Keratinocyte (primary cell): ENCODE measurements around the gene PLAAT2. TPM values are rescaled to one million over a fixed set of nuclear protein-coding genes. Genes with fewer than 3 reads are reported as not detected.

ENCODE experiments used
- DNase-seq: peaks from one replicate; pipeline ENCODE4 v3.0.0-alpha.2; 2011; ENCODE audit warnings: low read depth, missing footprints, low spot score
- FAIRE-seq: peaks from 2 replicates; lab custom pipeline; 2011; peaks lifted over from hg19 to GRCh38; lab: Jason Lieb, UNC
- H2AFZ ChIP-seq: 2 replicates; pipeline ENCODE4 v1.6.0; 2012; ENCODE audit warnings: low read length, control low read depth, inconsistent platforms; ENCODE audit not compliant: control insufficient read depth
- H3K27ac ChIP-seq: 2 replicates; pipeline ENCODE4 v1.5.1; 2011; ENCODE audit warnings: low read length; ENCODE audit not compliant: control insufficient read depth, insufficient read depth
- H3K27me3 ChIP-seq: 3 replicates; pipeline ENCODE4 v1.6.0; 2011; ENCODE audit warnings: low read length; ENCODE audit not compliant: control insufficient read depth, insufficient read depth; ENCODE audit errors: extremely low read depth
- H3K36me3 ChIP-seq, 2 experiments: 2 replicates in 1 of 2; 3 replicates in 1 of 2; pipeline ENCODE4 v1.5.1; 2011; ENCODE audit warnings: low read length in 2 of 2, mild to moderate bottlenecking in 1 of 2; ENCODE audit not compliant: control insufficient read depth in 2 of 2, insufficient read depth in 2 of 2; ENCODE audit errors: extremely low read depth in 1 of 2
- H3K4me1 ChIP-seq: 3 replicates; pipeline ENCODE4 v1.5.1; 2011; ENCODE audit warnings: low read length; ENCODE audit not compliant: control insufficient read depth, insufficient read depth; ENCODE audit errors: extremely low read depth
- H3K4me2 ChIP-seq: 3 replicates; pipeline ENCODE4 v1.6.0; 2011; ENCODE audit warnings: low read depth, low read length; ENCODE audit not compliant: control insufficient read depth, insufficient read depth; ENCODE audit errors: extremely low read depth
- H3K4me3 ChIP-seq, 3 experiments: fragments of 200-600 bp in 1 of 3; sonication (generic) in 1 of 3; 2 replicates in 2 of 3; 3 replicates in 1 of 3; pipeline ENCODE4 v1.5.1; 2011 to 2016; ENCODE audit warnings: low read length in 3 of 3, mild to moderate bottlenecking in 3 of 3, control low read depth in 2 of 3, inconsistent platforms in 1 of 3, low read depth in 1 of 3, mixed read lengths in 1 of 3, mixed run types in 1 of 3, moderate library complexity in 1 of 3; ENCODE audit not compliant: control insufficient read depth in 2 of 3, insufficient read depth in 2 of 3; ENCODE audit errors: extremely low read depth in 1 of 3
- H3K79me2 ChIP-seq: 2 replicates; pipeline ENCODE4 v1.6.0; 2012; ENCODE audit warnings: low read length; ENCODE audit not compliant: control insufficient read depth, insufficient read depth
- H3K9ac ChIP-seq: 3 replicates; pipeline ENCODE4 v1.6.0; 2011; ENCODE audit warnings: low read length; ENCODE audit not compliant: control insufficient read depth, insufficient read depth; ENCODE audit errors: extremely low read depth
- H3K9me1 ChIP-seq: 3 replicates; pipeline ENCODE4 v1.6.0; 2011; ENCODE audit warnings: low read length; ENCODE audit not compliant: control insufficient read depth, insufficient read depth; ENCODE audit errors: extremely low read depth
- H3K9me3 ChIP-seq: 2 replicates; pipeline ENCODE4 v1.5.1; 2012; ENCODE audit warnings: low read depth, low read length; ENCODE audit not compliant: control insufficient read depth
- H4K20me1 ChIP-seq: 3 replicates; pipeline ENCODE4 v1.6.0; 2011; ENCODE audit warnings: low read length; ENCODE audit not compliant: control insufficient read depth, insufficient read depth; ENCODE audit errors: extremely low read depth
- EZH2 ChIP-seq: IDR thresholded peaks from one replicate; pipeline ENCODE4 v1.6.1; 2012; ENCODE audit warnings: inconsistent platforms, mild to moderate bottlenecking, low read length, moderate library complexity
- dilution Hi-C: fragments of 300-500 bp; cut with MboI; formaldehyde crosslinking; loops from one replicate; pipeline ENCODE4 v1.7.0; 2020; ENCODE audit warnings: low sequenced_read_pairs; ENCODE audit not compliant: extremely low pct_ligation_motif_present
- polyA plus RNA-seq, 5 experiments: library from polyadenylated mRNA; depleted of rRNA in 3 of 5; stranded (reverse) in 3 of 5; stranded (forward) in 1 of 5; unstranded in 1 of 5; fragments of >200 nt; gene quantifications; 1 replicate in 1 of 5; 2 replicates in 3 of 5; 3 replicates in 1 of 5; pipeline versions ENCODE4 v1.2.1 to v1.2.3, GENCODE V29; 2011 to 2012; ENCODE audit warnings: missing spikeins in 2 of 5, low read depth in 1 of 5, low replicate concordance in 1 of 5
- TF ChIP-seq, protein P1 (sequence below), 3 experiments: IDR thresholded peaks in 1 of 3; conservative IDR thresholded peaks in 1 of 3; optimal IDR thresholded peaks in 1 of 3; 2 replicates in 2 of 3; 3 replicates in 1 of 3; pipeline versions ENCODE3 to v1.5.1; 2011; ENCODE audit warnings: low read length in 3 of 3, mild to moderate bottlenecking in 3 of 3, moderate library complexity in 2 of 3, control low read depth in 1 of 3, inconsistent platforms in 1 of 3; ENCODE audit not compliant: insufficient read depth in 2 of 3; ENCODE audit errors: extremely low read depth in 1 of 3

Gene PLAAT2
- polyA plus RNA-seq, 1 donor (not counting 4 experiments of a cell fraction or from before 2014, with no cell fraction given): 0.29 TPM

DNA sequence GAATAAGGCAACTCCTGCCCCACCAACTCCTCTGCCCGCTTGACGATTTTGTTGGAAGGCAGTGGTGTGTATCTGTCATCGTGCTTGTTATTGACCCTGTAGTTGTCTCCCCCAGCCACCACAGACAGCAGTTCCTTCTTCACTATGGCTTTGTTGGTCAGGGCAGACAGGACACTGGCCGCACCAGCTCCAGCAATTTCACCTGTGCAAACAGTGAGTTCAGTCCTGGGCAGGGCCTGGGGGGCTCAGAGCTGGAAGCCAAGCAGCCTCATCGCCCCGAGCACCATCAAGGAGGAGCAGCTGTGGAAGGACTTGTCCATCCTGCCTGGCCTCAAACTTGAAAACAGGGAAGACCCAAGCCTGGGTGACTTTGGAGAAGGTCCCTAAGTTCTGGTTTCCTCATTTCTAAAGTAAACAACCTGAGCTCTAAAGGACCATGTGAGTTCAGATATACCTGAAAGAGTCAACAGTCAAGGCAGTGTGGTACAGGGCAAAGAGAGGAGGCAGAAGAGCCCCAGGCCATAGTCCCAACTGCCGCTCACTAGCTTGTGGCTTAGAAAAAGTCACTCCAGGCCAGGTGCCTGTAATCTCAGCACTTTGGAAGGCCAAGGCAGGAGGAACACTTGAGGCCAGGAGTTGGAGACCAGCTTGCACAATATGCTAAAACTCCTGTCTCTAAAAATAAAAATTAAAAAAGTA, 4.6 kb downstream of the PLAAT2 start:
- Histone ChIP-seq H3K4me3 (no peak overlapping the region), H3K9ac (no peak overlapping the region), H3K79me2 (no peaks in the 10 kb centered on the region), H3K27me3 (no peaks in the 10 kb centered on the region), H3K4me2 (no peak overlapping the region), H3K9me3 (no peaks in the 10 kb centered on the region), H3K9me1 (no peaks in the 10 kb centered on the region), H2AFZ (no peak overlapping the region), H3K36me3 (no peaks in the 10 kb centered on the region), H3K27ac (no peak overlapping the region), H3K4me1 (peaks cover 11% of the 10 kb centered on the region), H4K20me1 (no peaks in the 10 kb centered on the region)
- DNase-seq (no peak), FAIRE-seq (no peak)
- TF ChIP-seq, protein P1, sequence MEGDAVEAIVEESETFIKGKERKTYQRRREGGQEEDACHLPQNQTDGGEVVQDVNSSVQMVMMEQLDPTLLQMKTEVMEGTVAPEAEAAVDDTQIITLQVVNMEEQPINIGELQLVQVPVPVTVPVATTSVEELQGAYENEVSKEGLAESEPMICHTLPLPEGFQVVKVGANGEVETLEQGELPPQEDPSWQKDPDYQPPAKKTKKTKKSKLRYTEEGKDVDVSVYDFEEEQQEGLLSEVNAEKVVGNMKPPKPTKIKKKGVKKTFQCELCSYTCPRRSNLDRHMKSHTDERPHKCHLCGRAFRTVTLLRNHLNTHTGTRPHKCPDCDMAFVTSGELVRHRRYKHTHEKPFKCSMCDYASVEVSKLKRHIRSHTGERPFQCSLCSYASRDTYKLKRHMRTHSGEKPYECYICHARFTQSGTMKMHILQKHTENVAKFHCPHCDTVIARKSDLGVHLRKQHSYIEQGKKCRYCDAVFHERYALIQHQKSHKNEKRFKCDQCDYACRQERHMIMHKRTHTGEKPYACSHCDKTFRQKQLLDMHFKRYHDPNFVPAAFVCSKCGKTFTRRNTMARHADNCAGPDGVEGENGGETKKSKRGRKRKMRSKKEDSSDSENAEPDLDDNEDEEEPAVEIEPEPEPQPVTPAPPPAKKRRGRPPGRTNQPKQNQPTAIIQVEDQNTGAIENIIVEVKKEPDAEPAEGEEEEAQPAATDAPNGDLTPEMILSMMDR (optimal IDR thresholded peaks at IDR 0.05 in 1 of 3, IDR thresholded peaks at IDR 0.05 in 1 of 3, conservative IDR thresholded peaks at IDR 0.05 in 1 of 3; ENCODE audit: extremely low read depth in 1 of 3, insufficient read depth in 2 of 3, low read length in 3 of 3): no peak
- no peak for TF ChIP-seq EZH2
- dilution Hi-C loops: no loop called here

DNA sequence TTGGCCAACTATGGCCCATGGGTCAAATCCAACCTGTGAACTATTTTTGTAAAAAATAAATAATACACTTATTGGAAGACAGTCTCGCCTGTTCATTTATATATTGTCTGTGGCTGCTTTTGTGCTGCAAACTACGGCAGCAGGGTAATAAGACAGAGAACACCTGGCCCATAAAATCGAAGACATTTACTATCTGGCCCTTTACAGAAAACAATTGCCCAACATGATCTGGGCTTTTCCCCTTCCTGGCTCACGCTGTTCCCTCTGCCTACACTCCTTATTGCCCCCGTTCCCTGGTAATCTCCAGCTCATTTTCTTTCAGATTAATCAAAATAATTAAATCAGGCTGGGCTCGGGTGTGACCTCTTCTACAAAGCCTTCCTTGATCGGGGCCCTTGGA, 5.6 kb downstream of the PLAAT2 start:
- dilution Hi-C loops: no loop called here
- no peak overlapping the region for H3K27ac ChIP-seq
- no peaks in the 10 kb centered on the region for H4K20me1 ChIP-seq
- no peak overlapping the region for H3K4me3 ChIP-seq
- no peaks in the 10 kb centered on the region for H3K9me3 ChIP-seq
- H3K4me2 ChIP-seq: no peak overlapping the region
- H3K9me1 ChIP-seq: no peaks in the 10 kb centered on the region
- no peak for TF ChIP-seq EZH2
- TF ChIP-seq, protein P1 (optimal IDR thresholded peaks at IDR 0.05 in 1 of 3, IDR thresholded peaks at IDR 0.05 in 1 of 3, conservative IDR thresholded peaks at IDR 0.05 in 1 of 3; ENCODE audit: extremely low read depth in 1 of 3, insufficient read depth in 2 of 3, low read length in 3 of 3): no peak
- H2AFZ ChIP-seq: no peak overlapping the region
- peaks cover 13% of the 10 kb centered on the region for H3K4me1 ChIP-seq
- no peaks in the 10 kb centered on the region for H3K27me3 ChIP-seq
- H3K9ac ChIP-seq: no peak overlapping the region
- DNase-seq (no peak), FAIRE-seq (no peak)
- H3K79me2 ChIP-seq: no peaks in the 10 kb centered on the region
- no peaks in the 10 kb centered on the region for H3K36me3 ChIP-seq
